Neural progenitor cell (in vitro differentiated cells): Measurements from ENCODE around the gene FAM53B. TPM values are rescaled to one million over a fixed set of nuclear protein-coding genes. Genes with fewer than 3 reads are reported as not detected.

Experiments used
- DNase-seq: peaks from one replicate; pipeline ENCODE4 v3.0.0-alpha.2; 2016; ENCODE audit warnings: low spot score
- H2AFZ ChIP-seq: fragments of 200-600 bp; sonication (generic); replicated peaks from 2 replicates; pipeline ENCODE4 v1.6.1; 2016; ENCODE audit warnings: antibody characterized with exemption
- H3F3A ChIP-seq: fragments of 200-600 bp; sonication (generic); 2 replicates; pipeline ENCODE4 v1.6.1; 2016; ENCODE audit warnings: antibody characterized with exemption, low read depth
- H3K27ac ChIP-seq: fragments of 200-600 bp; sonication (generic); 2 replicates; pipeline ENCODE4 v1.5.1; 2016; ENCODE audit warnings: mild to moderate bottlenecking
- H3K27me3 ChIP-seq: fragments of 200-600 bp; sonication (generic); 2 replicates; pipeline ENCODE4 v1.6.1; 2016; ENCODE audit warnings: mild to moderate bottlenecking, moderate library complexity
- H3K36me3 ChIP-seq: fragments of 200-600 bp; sonication (generic); 2 replicates; pipeline ENCODE4 v1.5.1; 2016
- H3K4me1 ChIP-seq: fragments of 200-600 bp; sonication (generic); 2 replicates; pipeline ENCODE4 v1.6.1; 2016; ENCODE audit warnings: mixed run types
- H3K4me2 ChIP-seq: fragments of 200-600 bp; sonication (generic); 2 replicates; pipeline ENCODE4 v1.6.1; 2016
- H3K4me3 ChIP-seq: fragments of 200-600 bp; sonication (generic); 2 replicates; pipeline ENCODE4 v1.5.1; 2016
- H3K79me2 ChIP-seq: fragments of 200-600 bp; sonication (generic); 2 replicates; pipeline ENCODE4 v1.6.1; 2016; ENCODE audit warnings: low read depth
- H3K9ac ChIP-seq: fragments of 200-600 bp; sonication (generic); 2 replicates; pipeline ENCODE4 v1.6.1; 2016
- H3K9me3 ChIP-seq: fragments of 200-600 bp; sonication (generic); 2 replicates; pipeline ENCODE4 v1.5.1; 2016; ENCODE audit warnings: low read depth
- H4K20me1 ChIP-seq: fragments of 200-600 bp; sonication (generic); 2 replicates; pipeline ENCODE4 v1.6.1; 2016; ENCODE audit warnings: low read depth
- H3K27ac Mint-ChIP-seq: 3 replicates; pipeline ENCODE4 v1.8.0; 2021; ENCODE audit warnings: mixed read lengths
- H3K27me3 Mint-ChIP-seq: 2 replicates; pipeline ENCODE4 v1.8.0; 2022; ENCODE audit warnings: low read depth, mild to moderate bottlenecking, inconsistent platforms, moderate library complexity, mixed read lengths; ENCODE audit not compliant: insufficient read depth
- H3K36me3 Mint-ChIP-seq: 3 replicates; pipeline ENCODE4 v1.8.0; 2021; ENCODE audit warnings: mixed read lengths
- H3K4me1 Mint-ChIP-seq: 3 replicates; pipeline ENCODE4 v1.8.0; 2021; ENCODE audit warnings: mixed read lengths
- H3K4me3 Mint-ChIP-seq: 3 replicates; pipeline ENCODE4 v1.8.0; 2021; ENCODE audit warnings: mild to moderate bottlenecking, moderate library complexity, mixed read lengths
- H3K9me3 Mint-ChIP-seq: 3 replicates; pipeline ENCODE4 v1.8.0; 2020; ENCODE audit warnings: mixed read lengths
- EZH2 ChIP-seq: fragments of 200-600 bp; sonication (generic); IDR thresholded peaks from 2 replicates; pipeline ENCODE4 v1.6.1; 2017; ENCODE audit warnings: antibody characterized with exemption, mild to moderate bottlenecking, moderate library complexity
- EZH2phosphoT487 ChIP-seq: fragments of 200-600 bp; sonication (generic); IDR thresholded peaks from 2 replicates; pipeline ENCODE4 v1.6.1; 2017; ENCODE audit warnings: antibody characterized with exemption
- total RNA-seq: library from RNA; depleted of rRNA; stranded (reverse); fragments of >200 nt; gene quantifications from 2 replicates; pipeline ENCODE4 v1.2.3, GENCODE V29; 2015; ENCODE audit warnings: low replicate concordance
- TF ChIP-seq, protein P1 (sequence below): fragments of 200-600 bp; sonication (generic); IDR thresholded peaks from 2 replicates; pipeline ENCODE4 v1.5.1; 2017; ENCODE audit warnings: antibody characterized with exemption, mild to moderate bottlenecking

Gene FAM53B
- total RNA-seq, 1 donor from 2014 or later, result 15.3 TPM

DNA sequence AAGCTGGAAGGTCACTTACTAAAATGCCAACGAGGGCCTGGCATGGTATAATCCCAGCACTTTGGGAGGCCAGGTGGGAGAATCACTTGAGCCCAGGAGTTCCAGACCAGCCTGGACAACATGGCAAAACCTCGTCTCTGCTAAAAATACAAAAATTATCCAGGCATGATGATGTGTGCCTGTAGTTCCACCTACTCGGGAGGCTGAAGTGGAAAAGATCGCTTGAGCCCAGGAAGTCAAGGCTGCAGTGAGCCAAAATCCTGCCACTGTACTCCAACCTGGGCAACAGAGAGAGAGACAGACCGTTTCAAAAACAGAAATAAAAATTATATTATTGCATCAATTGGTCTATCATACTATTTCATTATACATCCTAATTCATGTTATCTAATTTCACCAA is 18.1 kb upstream of the FAM53B start:
- Mint-ChIP-seq H3K27me3 (no peaks in the 10 kb centered on the region), H3K9me3 (no peaks in the 10 kb centered on the region), H3K4me3 (no peak overlapping the region), H3K27ac (no peak overlapping the region), H3K36me3 (peaks cover 14% of the 10 kb centered on the region), H3K4me1 (peaks cover 3% of the 10 kb centered on the region)
- peaks cover 31% of the 10 kb centered on the region for H3K36me3 ChIP-seq
- H2AFZ ChIP-seq, result no peak overlapping the region
- no peaks in the 10 kb centered on the region for H3K9me3 ChIP-seq
- H3K4me1 ChIP-seq, result no peaks in the 10 kb centered on the region
- H3K4me2 ChIP-seq, result no peak overlapping the region
- no peak overlapping the region for H3K9ac ChIP-seq
- H3K27me3 ChIP-seq, result no peaks in the 10 kb centered on the region
- no peak for DNase-seq
- no peak overlapping the region for H3K4me3 ChIP-seq
- H4K20me1 ChIP-seq, result peaks cover 12% of the 10 kb centered on the region
- no peaks in the 10 kb centered on the region for H3K79me2 ChIP-seq
- TF ChIP-seq EZH2 (no peak), EZH2phosphoT487 (no peak)
- TF ChIP-seq, protein P1, sequence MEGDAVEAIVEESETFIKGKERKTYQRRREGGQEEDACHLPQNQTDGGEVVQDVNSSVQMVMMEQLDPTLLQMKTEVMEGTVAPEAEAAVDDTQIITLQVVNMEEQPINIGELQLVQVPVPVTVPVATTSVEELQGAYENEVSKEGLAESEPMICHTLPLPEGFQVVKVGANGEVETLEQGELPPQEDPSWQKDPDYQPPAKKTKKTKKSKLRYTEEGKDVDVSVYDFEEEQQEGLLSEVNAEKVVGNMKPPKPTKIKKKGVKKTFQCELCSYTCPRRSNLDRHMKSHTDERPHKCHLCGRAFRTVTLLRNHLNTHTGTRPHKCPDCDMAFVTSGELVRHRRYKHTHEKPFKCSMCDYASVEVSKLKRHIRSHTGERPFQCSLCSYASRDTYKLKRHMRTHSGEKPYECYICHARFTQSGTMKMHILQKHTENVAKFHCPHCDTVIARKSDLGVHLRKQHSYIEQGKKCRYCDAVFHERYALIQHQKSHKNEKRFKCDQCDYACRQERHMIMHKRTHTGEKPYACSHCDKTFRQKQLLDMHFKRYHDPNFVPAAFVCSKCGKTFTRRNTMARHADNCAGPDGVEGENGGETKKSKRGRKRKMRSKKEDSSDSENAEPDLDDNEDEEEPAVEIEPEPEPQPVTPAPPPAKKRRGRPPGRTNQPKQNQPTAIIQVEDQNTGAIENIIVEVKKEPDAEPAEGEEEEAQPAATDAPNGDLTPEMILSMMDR, result no peak
- H3K27ac ChIP-seq, result no peak overlapping the region
- H3F3A ChIP-seq, result peaks cover 4% of the 10 kb centered on the region

DNA sequence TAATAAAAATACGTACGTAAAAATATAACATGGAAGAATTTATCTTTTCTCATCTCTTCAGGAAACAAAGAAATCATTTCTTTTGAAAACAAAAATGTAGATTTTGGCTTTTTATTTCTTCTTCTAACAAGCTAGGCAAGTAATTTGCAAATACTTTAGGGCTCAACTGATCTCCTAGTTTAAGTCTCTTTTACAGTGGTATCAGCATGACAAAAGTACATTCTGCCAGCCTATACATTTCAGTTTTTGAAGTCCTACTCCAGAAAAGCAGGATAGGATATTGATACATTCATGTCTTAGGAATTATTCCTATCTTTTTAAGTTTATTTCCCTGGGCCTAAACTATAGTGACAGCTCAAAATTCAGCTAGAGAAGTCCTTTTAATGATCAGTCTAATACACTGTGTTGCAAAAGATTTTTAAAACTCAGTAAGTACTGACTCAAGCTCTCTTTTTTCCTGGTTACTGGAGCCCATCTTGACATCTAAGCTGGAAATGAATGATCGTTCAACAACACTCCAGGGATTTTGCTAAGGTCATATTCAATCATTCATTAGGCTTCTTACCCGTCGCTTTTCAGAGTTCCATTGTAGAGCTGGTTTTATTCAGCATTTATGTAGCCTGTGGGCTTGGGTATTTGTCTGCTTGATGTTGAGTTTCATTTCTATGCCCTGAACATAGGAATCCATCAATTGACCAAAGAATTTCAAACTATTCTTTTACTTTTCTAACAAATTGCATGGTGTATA is 12.2 kb upstream of the FAM53B start:
- H3K36me3 Mint-ChIP-seq, result peaks cover 22% of the 10 kb centered on the region
- no peaks in the 10 kb centered on the region for H3K27me3 Mint-ChIP-seq
- Histone ChIP-seq H3F3A (no peaks in the 10 kb centered on the region), H3K9ac (no peak overlapping the region), H3K4me2 (no peak overlapping the region), H3K79me2 (no peaks in the 10 kb centered on the region), H3K36me3 (peaks cover 23% of the 10 kb centered on the region), H2AFZ (no peak overlapping the region), H4K20me1 (no peaks in the 10 kb centered on the region), H3K4me3 (no peak overlapping the region), H3K4me1 (no peaks in the 10 kb centered on the region), H3K27ac (no peak overlapping the region), H3K9me3 (no peaks in the 10 kb centered on the region), H3K27me3 (no peaks in the 10 kb centered on the region)
- no peak overlapping the region for H3K27ac Mint-ChIP-seq
- H3K4me3 Mint-ChIP-seq, result no peak overlapping the region
- no peaks in the 10 kb centered on the region for H3K9me3 Mint-ChIP-seq
- DNase-seq, result no peak
- H3K4me1 Mint-ChIP-seq, result peaks cover 12% of the 10 kb centered on the region
- TF ChIP-seq EZH2phosphoT487, result no peak
- TF ChIP-seq, protein P1, result no peak
- TF ChIP-seq EZH2, result no peak

DNA sequence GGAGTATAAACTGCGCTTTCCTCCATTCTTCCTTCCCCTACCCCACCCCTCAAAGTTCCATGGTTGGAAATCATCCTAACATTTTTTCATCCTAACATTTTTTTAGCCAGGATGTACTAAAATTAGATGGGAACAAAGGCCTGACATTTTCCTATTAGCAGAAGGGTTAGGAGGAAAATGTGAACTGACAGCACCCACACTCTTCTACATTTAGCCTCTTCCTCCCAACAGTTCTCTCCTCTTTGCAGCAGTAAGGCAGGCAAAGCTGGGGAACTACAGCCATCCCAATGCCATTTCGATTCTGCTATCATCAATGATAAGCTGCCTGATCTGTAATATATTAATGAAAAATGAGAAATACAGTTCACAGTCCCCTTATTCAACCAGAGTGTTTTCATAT is 11.4 kb upstream of the FAM53B start:
- no peaks in the 10 kb centered on the region for H4K20me1 ChIP-seq
- H3K79me2 ChIP-seq, result no peaks in the 10 kb centered on the region
- no peak overlapping the region for H3K9ac ChIP-seq
- no peaks in the 10 kb centered on the region for H3F3A ChIP-seq
- Mint-ChIP-seq H3K4me3 (no peak overlapping the region), H3K27me3 (no peaks in the 10 kb centered on the region), H3K4me1 (peaks cover 12% of the 10 kb centered on the region), H3K27ac (no peak overlapping the region), H3K9me3 (no peaks in the 10 kb centered on the region), H3K36me3 (peaks cover 18% of the 10 kb centered on the region)
- peaks cover 21% of the 10 kb centered on the region for H3K36me3 ChIP-seq
- no peak overlapping the region for H3K4me2 ChIP-seq
- no peaks in the 10 kb centered on the region for H3K4me1 ChIP-seq
- no peak for DNase-seq
- H3K9me3 ChIP-seq, result no peaks in the 10 kb centered on the region
- H3K27me3 ChIP-seq, result no peaks in the 10 kb centered on the region
- TF ChIP-seq EZH2phosphoT487 (no peak), EZH2 (no peak)
- TF ChIP-seq, protein P1, result no peak
- no peak overlapping the region for H3K27ac ChIP-seq
- no peak overlapping the region for H2AFZ ChIP-seq
- H3K4me3 ChIP-seq, result no peak overlapping the region
